H9 (cell line): ENCODE data around the gene PBX1. TPM values are rescaled to one million over a fixed set of nuclear protein-coding genes. Genes with fewer than 3 reads are reported as not detected.

ENCODE experiments used
- DNase-seq: peaks from one replicate; pipeline ENCODE4 v3.0.0-alpha.2; 2017
- H2AFZ ChIP-seq: one replicate; pipeline ENCODE4 v1.6.1; 2013; ENCODE audit warnings: mild to moderate bottlenecking, low read length, control low read depth, moderate library complexity
- H2AK5ac ChIP-seq: 2 replicates; pipeline ENCODE4 v1.6.1; 2013; ENCODE audit warnings: low read length, control low read depth, mixed read lengths; ENCODE audit not compliant: insufficient read length
- H2BK120ac ChIP-seq: one replicate; pipeline ENCODE4 v1.6.1; 2013; ENCODE audit warnings: low read depth, mild to moderate bottlenecking, low read length, control low read depth, inconsistent platforms; ENCODE audit not compliant: poor library complexity, severe bottlenecking
- H2BK12ac ChIP-seq: 2 replicates; pipeline ENCODE4 v1.6.1; 2013; ENCODE audit warnings: low read length, control low read depth, mixed read lengths, low read depth; ENCODE audit not compliant: insufficient read length
- H2BK15ac ChIP-seq: 2 replicates; pipeline ENCODE4 v1.6.1; 2013; ENCODE audit warnings: low read depth, low read length, control low read depth
- H2BK20ac ChIP-seq: one replicate; pipeline ENCODE4 v1.6.1; 2013; ENCODE audit warnings: low read depth, mild to moderate bottlenecking, low read length, control low read depth, inconsistent platforms; ENCODE audit not compliant: poor library complexity, severe bottlenecking
- H2BK5ac ChIP-seq: 2 replicates; pipeline ENCODE4 v1.6.1; 2013; ENCODE audit warnings: low read length, control low read depth, mixed read lengths; ENCODE audit not compliant: insufficient read length
- H3K14ac ChIP-seq: 2 replicates; pipeline ENCODE4 v1.6.1; 2013; ENCODE audit warnings: low read length, control low read depth; ENCODE audit not compliant: insufficient read depth
- H3K18ac ChIP-seq: 2 replicates; pipeline ENCODE4 v1.6.1; 2013; ENCODE audit warnings: low read depth, mild to moderate bottlenecking, mixed read lengths, low read length, control low read depth; ENCODE audit not compliant: insufficient read length
- H3K23ac ChIP-seq: 2 replicates; pipeline ENCODE4 v1.6.1; 2013; ENCODE audit warnings: low read length, control low read depth, mixed read lengths, low read depth; ENCODE audit not compliant: insufficient read length
- H3K23me2 ChIP-seq: 2 replicates; pipeline ENCODE4 v1.6.1; 2013; ENCODE audit warnings: low read depth, mild to moderate bottlenecking, mixed read lengths, low read length, control low read depth; ENCODE audit not compliant: insufficient read length, poor library complexity, severe bottlenecking
- H3K27ac ChIP-seq: 2 replicates; pipeline ENCODE4 v1.5.1; 2013; ENCODE audit warnings: low read length, control low read depth, mixed read lengths, low read depth; ENCODE audit not compliant: insufficient read length
- H3K27me3 ChIP-seq: 2 replicates; pipeline ENCODE4 v1.6.1; 2013; ENCODE audit warnings: low read length, control low read depth, inconsistent platforms; ENCODE audit not compliant: insufficient read depth
- H3K4ac ChIP-seq: 2 replicates; pipeline ENCODE4 v1.6.1; 2013; ENCODE audit warnings: low read depth, mild to moderate bottlenecking, control low read depth, inconsistent platforms, low read length, moderate library complexity
- H3K4me1 ChIP-seq: 2 replicates; pipeline ENCODE4 v1.6.1; 2013; ENCODE audit warnings: low read length, control low read depth, inconsistent platforms; ENCODE audit not compliant: insufficient read depth
- H3K4me2 ChIP-seq: 2 replicates; pipeline ENCODE4 v1.6.1; 2013; ENCODE audit warnings: low read length, control low read depth, mixed read lengths; ENCODE audit not compliant: insufficient read length, insufficient read depth
- H3K56ac ChIP-seq: 2 replicates; pipeline ENCODE4 v1.6.1; 2013; ENCODE audit warnings: low read depth, mild to moderate bottlenecking, mixed read lengths, low read length, control low read depth; ENCODE audit not compliant: insufficient read length
- H3K79me1 ChIP-seq: 2 replicates; pipeline ENCODE4 v1.6.1; 2013; ENCODE audit warnings: low read depth, mild to moderate bottlenecking, moderate library complexity, low read length, control low read depth, inconsistent platforms; ENCODE audit not compliant: insufficient read depth, poor library complexity, severe bottlenecking
- H3K79me2 ChIP-seq: 2 replicates; pipeline ENCODE4 v1.6.1; 2013; ENCODE audit warnings: low read length, control low read depth, inconsistent platforms; ENCODE audit not compliant: insufficient read depth
- H3K9ac ChIP-seq: 2 replicates; pipeline ENCODE4 v1.6.1; 2013; ENCODE audit warnings: low read length, control low read depth, mixed read lengths; ENCODE audit not compliant: insufficient read length; ENCODE audit errors: extremely low read depth
- H3K9me3 ChIP-seq: one replicate; pipeline ENCODE4 v1.6.1; 2013; ENCODE audit warnings: low read depth, low read length, inconsistent platforms; ENCODE audit not compliant: control insufficient read depth
- H3T11ph ChIP-seq: one replicate; pipeline ENCODE4 v1.6.1; 2013; ENCODE audit warnings: mild to moderate bottlenecking, low read length, control low read depth, inconsistent platforms
- H4K20me1 ChIP-seq: one replicate; pipeline ENCODE4 v1.6.1; 2013; ENCODE audit not compliant: control insufficient read depth, insufficient read length, insufficient read depth
- H4K5ac ChIP-seq: 2 replicates; pipeline ENCODE4 v1.6.1; 2013; ENCODE audit warnings: low read depth, mild to moderate bottlenecking, mixed read lengths, low read length, control low read depth; ENCODE audit not compliant: insufficient read length
- H4K8ac ChIP-seq: replicated peaks from 2 replicates; pipeline ENCODE4 v1.6.1; 2013; ENCODE audit warnings: low read length, control low read depth, mixed read lengths, low read depth; ENCODE audit not compliant: insufficient read length
- H4K91ac ChIP-seq: 2 replicates; pipeline ENCODE4 v1.6.1; 2013; ENCODE audit warnings: low read depth, mild to moderate bottlenecking, moderate library complexity, mixed read lengths, low read length, control low read depth; ENCODE audit not compliant: insufficient read length
- H3K27ac Mint-ChIP-seq, 3 experiments: 2 replicates in 2 of 3; 3 replicates in 1 of 3; pipeline ENCODE4 v1.8.0; 2020 to 2021; ENCODE audit warnings: mixed read lengths in 3 of 3, mild to moderate bottlenecking in 1 of 3, moderate library complexity in 1 of 3
- H3K27me3 Mint-ChIP-seq: 2 replicates; pipeline ENCODE4 v1.8.0; 2021; ENCODE audit warnings: low read depth, mild to moderate bottlenecking, moderate library complexity, mixed read lengths
- H3K36me3 Mint-ChIP-seq, 3 experiments: 2 replicates in 2 of 3; 3 replicates in 1 of 3; pipeline ENCODE4 v1.8.0; 2020 to 2021; ENCODE audit warnings: low read depth in 3 of 3, mixed read lengths in 3 of 3; ENCODE audit not compliant: insufficient read depth in 1 of 3
- H3K4me1 Mint-ChIP-seq, 2 experiments: 2 replicates each; pipeline ENCODE4 v1.8.0; 2020; ENCODE audit warnings: mixed read lengths in 2 of 2
- H3K4me3 Mint-ChIP-seq, 2 experiments: 2 replicates in 1 of 2; 3 replicates in 1 of 2; pipeline ENCODE4 v1.8.0; 2020 to 2021; ENCODE audit warnings: mild to moderate bottlenecking in 2 of 2, mixed read lengths in 2 of 2, moderate library complexity in 1 of 2
- H3K9me3 Mint-ChIP-seq, 2 experiments: 2 replicates in 1 of 2; 3 replicates in 1 of 2; pipeline ENCODE4 v1.8.0; 2020; ENCODE audit warnings: mild to moderate bottlenecking in 2 of 2, mixed read lengths in 2 of 2, moderate library complexity in 1 of 2
- WGBS: extraction: QIAGEN DNeasy Blood & Tissue Kit; methylation state at CpG from one replicate; pipeline ENCODE4 v1.1.7; 2013; ENCODE audit warnings: missing lambda C conversion rate, low lambda C conversion rate, mixed read lengths; ENCODE audit not compliant: insufficient read length; ENCODE audit errors: extremely low coverage; 5-methylcytosine and 5-hydroxymethylcytosine counted together
- total RNA-seq: library from RNA; stranded (reverse); gene quantifications from 2 replicates; pipeline ENCODE4 v1.2.1, GENCODE V29; 2021
- TF ChIP-seq, protein P1 (sequence below): fragments of 200-600 bp; sonication (generic); conservative IDR thresholded peaks from 3 replicates; pipeline ENCODE4 v1.8.0; 2021; ENCODE audit warnings: antibody characterized with exemption, mild to moderate bottlenecking

Gene PBX1
- total RNA-seq, 1 experiment from 2014 or later: 142 TPM

DNA sequence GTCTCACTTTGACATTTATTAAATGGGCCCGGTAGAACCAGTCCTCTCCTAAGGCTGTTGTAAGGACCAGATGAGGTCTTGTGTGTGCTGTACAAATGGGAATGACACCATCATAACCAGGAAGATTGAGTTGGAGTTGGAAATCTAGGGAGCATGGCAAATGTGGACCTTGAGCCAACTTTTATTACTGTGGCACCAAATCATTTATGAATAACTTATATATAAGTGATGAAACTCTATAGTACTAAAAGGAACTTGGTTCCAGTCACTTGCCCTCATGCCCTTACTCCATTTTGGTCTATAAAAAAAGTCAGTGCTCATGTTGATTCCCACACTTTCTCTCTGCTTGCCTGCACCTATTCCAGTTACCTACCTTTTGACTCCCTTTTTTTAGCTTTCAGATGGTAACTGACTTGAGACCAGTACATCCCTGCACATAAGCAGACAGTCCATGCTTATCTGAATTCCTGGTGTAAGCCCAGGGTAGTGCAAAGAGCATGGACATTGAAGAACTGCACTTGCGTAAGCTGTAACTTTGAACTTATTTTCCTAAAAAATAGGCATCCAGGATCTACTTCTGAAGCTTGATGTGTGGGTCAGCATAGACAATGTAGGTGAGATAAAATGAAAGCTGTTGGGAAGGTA is 210.6 kb downstream of the PBX1 start:
- Histone ChIP-seq H2BK120ac (no peak overlapping the region), H3K4ac (no peak overlapping the region), H3K79me1 (peaks cover 6% of the 10 kb centered on the region), H2BK5ac (no peak overlapping the region), H3K23me2 (no peaks in the 10 kb centered on the region), H4K20me1 (no peaks in the 10 kb centered on the region), H3K14ac (no peak overlapping the region), H2AK5ac (no peak overlapping the region), H3K4me1 (no peaks in the 10 kb centered on the region; the same call in 1 of the 2 replicates), H4K91ac (no peak overlapping the region), H2AFZ (no peak overlapping the region), H3K4me2 (no peak overlapping the region), H2BK12ac (no peak overlapping the region), H2BK20ac (no peak overlapping the region), H3K23ac (no peak overlapping the region), H3K9me3 (no peaks in the 10 kb centered on the region), H3K27ac (no peak overlapping the region), H3K27me3 (no peaks in the 10 kb centered on the region), H3K79me2 (no peaks in the 10 kb centered on the region; the same call in 1 of the 2 replicates), H3K18ac (no peak overlapping the region), H3K9ac (no peak overlapping the region), H3T11ph (no peak overlapping the region), H4K8ac (no peak overlapping the region), H3K56ac (no peak overlapping the region), H2BK15ac (no peak overlapping the region), H4K5ac (no peak overlapping the region)
- DNase-seq: no peak
- Mint-ChIP-seq H3K27me3 (no peaks in the 10 kb centered on the region), H3K4me1 (peaks cover 43 to 52% of the 10 kb centered on the region in 2 experiments), H3K9me3 (no peaks in the 10 kb centered on the region), H3K36me3 (peaks cover 0 to 3% (median 0%) of the 10 kb centered on the region in 3 experiments; a peak in 3 of 7 replicates), H3K4me3 (no peak overlapping the region), H3K27ac (no peak overlapping the region)
- WGBS: no CpG with 5 or more reads among the region's 2 CpGs
- TF ChIP-seq, protein P1, sequence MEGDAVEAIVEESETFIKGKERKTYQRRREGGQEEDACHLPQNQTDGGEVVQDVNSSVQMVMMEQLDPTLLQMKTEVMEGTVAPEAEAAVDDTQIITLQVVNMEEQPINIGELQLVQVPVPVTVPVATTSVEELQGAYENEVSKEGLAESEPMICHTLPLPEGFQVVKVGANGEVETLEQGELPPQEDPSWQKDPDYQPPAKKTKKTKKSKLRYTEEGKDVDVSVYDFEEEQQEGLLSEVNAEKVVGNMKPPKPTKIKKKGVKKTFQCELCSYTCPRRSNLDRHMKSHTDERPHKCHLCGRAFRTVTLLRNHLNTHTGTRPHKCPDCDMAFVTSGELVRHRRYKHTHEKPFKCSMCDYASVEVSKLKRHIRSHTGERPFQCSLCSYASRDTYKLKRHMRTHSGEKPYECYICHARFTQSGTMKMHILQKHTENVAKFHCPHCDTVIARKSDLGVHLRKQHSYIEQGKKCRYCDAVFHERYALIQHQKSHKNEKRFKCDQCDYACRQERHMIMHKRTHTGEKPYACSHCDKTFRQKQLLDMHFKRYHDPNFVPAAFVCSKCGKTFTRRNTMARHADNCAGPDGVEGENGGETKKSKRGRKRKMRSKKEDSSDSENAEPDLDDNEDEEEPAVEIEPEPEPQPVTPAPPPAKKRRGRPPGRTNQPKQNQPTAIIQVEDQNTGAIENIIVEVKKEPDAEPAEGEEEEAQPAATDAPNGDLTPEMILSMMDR: no peak
